H1 (cell line): Measurements from ENCODE around the gene TACC2. TPM values are rescaled to one million over a fixed set of nuclear protein-coding genes. Genes with fewer than 3 reads are reported as not detected.

Experiments
- ASH2L ChIP-seq: fragments of 200-600, 300-600 bp; sonication (generic); IDR thresholded peaks from one replicate; pipeline ENCODE4 v1.7.1; 2017; ENCODE audit warnings: low read length
- ATF3 ChIP-seq: IDR thresholded peaks from 2 replicates; pipeline ENCODE4 v1.6.1; 2011; ENCODE audit warnings: low read depth, mild to moderate bottlenecking, low read length; ENCODE audit not compliant: insufficient read depth
- BACH1 ChIP-seq: IDR thresholded peaks from 2 replicates; pipeline ENCODE4 v1.6.1; 2012; ENCODE audit warnings: low read length, improper control_type of control experiment
- CHD7 ChIP-seq: fragments of 300-600 bp; sonication (generic); IDR thresholded peaks from 2 replicates; pipeline ENCODE4 v1.7.1; 2012; ENCODE audit warnings: low read length, moderate library complexity, mild to moderate bottlenecking, inconsistent platforms; ENCODE audit not compliant: insufficient replicate concordance
- HDAC6 ChIP-seq: IDR thresholded peaks from one replicate; pipeline ENCODE4 v1.7.1; 2012; ENCODE audit warnings: low read depth, mild to moderate bottlenecking, inconsistent platforms, low read length, moderate library complexity
- KDM1A ChIP-seq: fragments of 200-600, 300-600 bp; sonication (generic); IDR thresholded peaks from 2 replicates; pipeline ENCODE4 v1.7.1; 2016; ENCODE audit warnings: mild to moderate bottlenecking, low read length, borderline replicate concordance
- MAX ChIP-seq: IDR thresholded peaks from 2 replicates; pipeline ENCODE4 v1.6.1; 2012; ENCODE audit warnings: inconsistent platforms
- PHF8 ChIP-seq: fragments of 200-600 bp; sonication (generic); conservative IDR thresholded peaks from 2 replicates; pipeline ENCODE4 v1.7.1; 2012; ENCODE audit warnings: low read depth, mild to moderate bottlenecking, inconsistent platforms, low read length, moderate library complexity
- POU5F1 ChIP-seq: IDR thresholded peaks from 2 replicates; pipeline ENCODE4 v1.6.1; 2011; ENCODE audit warnings: low read depth, mild to moderate bottlenecking, low read length, moderate library complexity
- SP4 ChIP-seq: IDR thresholded peaks from 2 replicates; pipeline ENCODE4 v1.6.1; 2012; ENCODE audit warnings: low read length, inconsistent platforms
- TAF7 ChIP-seq: optimal IDR thresholded peaks from 2 replicates; pipeline ENCODE3; 2011; ENCODE audit warnings: low read depth, mild to moderate bottlenecking, inconsistent platforms, low read length, moderate library complexity, borderline replicate concordance
- TCF12 ChIP-seq: IDR thresholded peaks from 2 replicates; pipeline ENCODE4 v1.6.1; 2011; ENCODE audit warnings: low read depth, mild to moderate bottlenecking, low read length
- polyA plus RNA-seq, 7 experiments: library from polyadenylated mRNA; depleted of rRNA in 3 of 7; stranded (reverse) in 5 of 7; unstranded in 2 of 7; fragments of >200 nt in 5 of 7; fragments of 200-250 nt in 2 of 7; gene quantifications; 1 replicate in 5 of 7; 2 replicates in 1 of 7; 4 replicates in 1 of 7; pipeline versions ENCODE4 v1.2.1 to v1.2.3, GENCODE V29; 2011 to 2013; ENCODE audit warnings: missing spikeins in 2 of 7, mixed read lengths in 2 of 7
- total RNA-seq: library from RNA; stranded (reverse); fragmentation: NEBNext Ultra II Directional; extraction: Animal tissue kit (Norgen Biotek cat#: 25700); gene quantifications from 2 replicates; pipeline ENCODE4 v1.2.1, GENCODE V29; 2021

TACC2 gene
- total and polyA plus RNA-seq, 2 of the 8 experiments (the other 6 are each of a cell fraction or from before 2014, with no cell fraction given): 21.2 to 46.6 TPM

- TF ChIP-seq CHD7: no peak
- no peak for TF ChIP-seq BACH1
- no peak for TF ChIP-seq ATF3
- TF ChIP-seq MAX: no peak
- no peak for TF ChIP-seq TAF7
- TF ChIP-seq SP4: no peak
- no peak for TF ChIP-seq HDAC6
- no peak for TF ChIP-seq ASH2L
- no peak for TF ChIP-seq POU5F1
- no peak for TF ChIP-seq TCF12
- no peak for TF ChIP-seq PHF8
- TF ChIP-seq KDM1A: no peak
Observed at GRCh38 chr10:121998462-121998861, 9.5 kb downstream of the TACC2 start (continued).
